ENCODE measurements around the gene PTPN22.

Gene PTPN22

GRCh38 chr1:113860891-113861290, 10.6 kb downstream of the PTPN22 start:
- no peak for DNase-seq (ENCODE audit: extremely low spot score)
- no peak for TF ChIP-seq L3MBTL2 (conservative IDR thresholded peaks at IDR 0.05)
- TF ChIP-seq FOXA1 (IDR thresholded peaks at IDR 0.05) = no peak
- TF ChIP-seq SP1 (IDR thresholded peaks at IDR 0.05) = no peak
- TF ChIP-seq FOXK2 (IDR thresholded peaks at IDR 0.05) = no peak
- CTCF ChIA-PET = interaction anchor here (0.8 kb wide), 1 partner anchor 45 kb away, joined by 4 read pairs; no protein-coding TSS in a partner anchor
- POLR2A ChIA-PET = interaction anchor here (1.4 kb wide), 1 partner anchor 44 kb away, joined by 5 read pairs; the partner anchor contains the start of genes AP4B1 and DCLRE1B

GRCh38 chr1:113859478-113860175, 11.9 kb downstream of the PTPN22 start:
- CTCF ChIA-PET = interaction anchor here (0.6 to 1.1 kb wide), 3 partner anchors 10 to 1193 kb away, joined by 3 to 5 read pairs (median 3); no protein-coding TSS in a partner anchor
- no peak for DNase-seq (ENCODE audit: extremely low spot score)
- POLR2A ChIA-PET = interaction anchor here (0.6 to 1.4 kb wide), 2 partner anchors 14 to 45 kb away, joined by 4 to 5 read pairs; partner anchors contain the start of genes AP4B1 and DCLRE1B
- no peak for TF ChIP-seq ARNT (IDR thresholded peaks at IDR 0.05)
- TF ChIP-seq FOXK2 (IDR thresholded peaks at IDR 0.05) = no peak
- TF ChIP-seq PKNOX1 (IDR thresholded peaks at IDR 0.05) = no peak
- TF ChIP-seq ZNF384 (IDR thresholded peaks at IDR 0.05) = no peak
- TF ChIP-seq SUZ12 (IDR thresholded peaks at IDR 0.05) = no peak
- TF ChIP-seq SP1 (IDR thresholded peaks at IDR 0.05) = no peak
- no peak for TF ChIP-seq FOXA1 (IDR thresholded peaks at IDR 0.05)
- no peak for TF ChIP-seq FOXM1 (IDR thresholded peaks at IDR 0.05; ENCODE audit: borderline replicate concordance)
- no peak for TF ChIP-seq L3MBTL2 (conservative IDR thresholded peaks at IDR 0.05)
- TF ChIP-seq LEF1 (IDR thresholded peaks at IDR 0.05; ENCODE audit: borderline replicate concordance) = no peak
- no peak for TF ChIP-seq BHLHE40 (IDR thresholded peaks at IDR 0.05; ENCODE audit: borderline replicate concordance)
- no peak for TF ChIP-seq ELF4 (IDR thresholded peaks at IDR 0.05)
- no peak for TF ChIP-seq TARDBP (IDR thresholded peaks at IDR 0.05)
- no peak for TF ChIP-seq CTBP1 (IDR thresholded peaks at IDR 0.05; ENCODE audit: borderline replicate concordance)
- TF ChIP-seq HDGF (IDR thresholded peaks at IDR 0.05; ENCODE audit: borderline replicate concordance) = no peak
- no peak for TF ChIP-seq NFRKB (IDR thresholded peaks at IDR 0.05)

- ChIA-PET POLR2A (interaction anchor here (0.6 kb wide), 1 partner anchor 15 kb away, joined by 4 read pairs; no protein-coding TSS in a partner anchor), CTCF (no interaction called here)
- DNase-seq (ENCODE audit: extremely low spot score) = no peak
- TF ChIP-seq BHLHE40 (IDR thresholded peaks at IDR 0.05; ENCODE audit: borderline replicate concordance) (no peak), LEF1 (IDR thresholded peaks at IDR 0.05; ENCODE audit: borderline replicate concordance) (no peak), ELF4 (IDR thresholded peaks at IDR 0.05) (no peak), HDGF (IDR thresholded peaks at IDR 0.05; ENCODE audit: borderline replicate concordance) (no peak), ARNT (IDR thresholded peaks at IDR 0.05) (no peak), CTBP1 (IDR thresholded peaks at IDR 0.05; ENCODE audit: borderline replicate concordance) (no peak), ZNF384 (IDR thresholded peaks at IDR 0.05) (no peak), FOXM1 (IDR thresholded peaks at IDR 0.05; ENCODE audit: borderline replicate concordance) (no peak), NFRKB (IDR thresholded peaks at IDR 0.05) (no peak), SUZ12 (IDR thresholded peaks at IDR 0.05) (no peak), FOXK2 (IDR thresholded peaks at IDR 0.05) (no peak), PKNOX1 (IDR thresholded peaks at IDR 0.05) (no peak), FOXA1 (IDR thresholded peaks at IDR 0.05) (no peak), L3MBTL2 (conservative IDR thresholded peaks at IDR 0.05) (no peak)
These were observed 12.5 kb downstream of the PTPN22 start for GRCh38 chr1:113858982-113859381.

GRCh38 chr1:113858418-113858817, 13.1 kb downstream of the PTPN22 start:
- no peak for DNase-seq (ENCODE audit: extremely low spot score)
- TF ChIP-seq NFRKB (IDR thresholded peaks at IDR 0.05) (no peak), SP1 (IDR thresholded peaks at IDR 0.05) (no peak), PKNOX1 (IDR thresholded peaks at IDR 0.05) (no peak), FOXM1 (IDR thresholded peaks at IDR 0.05; ENCODE audit: borderline replicate concordance) (no peak), HDGF (IDR thresholded peaks at IDR 0.05; ENCODE audit: borderline replicate concordance) (no peak), ZNF384 (IDR thresholded peaks at IDR 0.05) (no peak), FOXK2 (IDR thresholded peaks at IDR 0.05) (no peak), FOXA1 (IDR thresholded peaks at IDR 0.05) (no peak), SUZ12 (IDR thresholded peaks at IDR 0.05) (no peak), ELF4 (IDR thresholded peaks at IDR 0.05) (no peak), CTBP1 (IDR thresholded peaks at IDR 0.05; ENCODE audit: borderline replicate concordance) (no peak), LEF1 (IDR thresholded peaks at IDR 0.05; ENCODE audit: borderline replicate concordance) (no peak), BHLHE40 (IDR thresholded peaks at IDR 0.05; ENCODE audit: borderline replicate concordance) (no peak), ARNT (IDR thresholded peaks at IDR 0.05) (no peak)
- ChIA-PET CTCF (interaction anchor here (0.6 kb wide), 1 partner anchor 119 kb away, joined by 7 read pairs; no protein-coding TSS in a partner anchor), POLR2A (no interaction called here)

- no peak for TF ChIP-seq BHLHE40 (IDR thresholded peaks at IDR 0.05; ENCODE audit: borderline replicate concordance)
- no peak for TF ChIP-seq CTBP1 (IDR thresholded peaks at IDR 0.05; ENCODE audit: borderline replicate concordance)
- TF ChIP-seq ELF4 (IDR thresholded peaks at IDR 0.05) = no peak
- no peak for TF ChIP-seq HDGF (IDR thresholded peaks at IDR 0.05; ENCODE audit: borderline replicate concordance)
- TF ChIP-seq ARNT (IDR thresholded peaks at IDR 0.05) = no peak
- no peak for TF ChIP-seq L3MBTL2 (conservative IDR thresholded peaks at IDR 0.05)
- TF ChIP-seq FOXA1 (IDR thresholded peaks at IDR 0.05) = no peak
- no peak for TF ChIP-seq NFRKB (IDR thresholded peaks at IDR 0.05)
- no peak for TF ChIP-seq FOXM1 (IDR thresholded peaks at IDR 0.05; ENCODE audit: borderline replicate concordance)
- TF ChIP-seq PKNOX1 (IDR thresholded peaks at IDR 0.05) = no peak
- TF ChIP-seq TARDBP (IDR thresholded peaks at IDR 0.05) = no peak
- TF ChIP-seq ZNF384 (IDR thresholded peaks at IDR 0.05) = no peak
- TF ChIP-seq LEF1 (IDR thresholded peaks at IDR 0.05; ENCODE audit: borderline replicate concordance) = no peak
- no peak for TF ChIP-seq FOXK2 (IDR thresholded peaks at IDR 0.05)
- no peak for TF ChIP-seq SP1 (IDR thresholded peaks at IDR 0.05)
- TF ChIP-seq SUZ12 (IDR thresholded peaks at IDR 0.05) = no peak
- POLR2A ChIA-PET = no interaction called here
- CTCF ChIA-PET = interaction anchor here (0.6 kb wide), 1 partner anchor 120 kb away, joined by 7 read pairs; no protein-coding TSS in a partner anchor
- no peak for DNase-seq (ENCODE audit: extremely low spot score)
These were observed 13.7 kb downstream of the PTPN22 start for GRCh38 chr1:113857776-113858175.
